Ishikawa (cell line): Measurements from ENCODE around the gene TMEFF2.

Experiments
- CEBPB ChIP-seq: IDR thresholded peaks from 2 replicates; pipeline ENCODE4 v1.6.1; 2012
- RAD21 ChIP-seq: IDR thresholded peaks from 2 replicates; pipeline ENCODE4 v1.6.1; 2012; ENCODE audit warnings: low read depth
- YY1 ChIP-seq: IDR thresholded peaks from 2 replicates; pipeline ENCODE4 v1.6.1; 2012; ENCODE audit warnings: low read depth
- TF ChIP-seq, protein P1 (sequence below): IDR thresholded peaks from 2 replicates; pipeline ENCODE4 v1.6.1; 2012; ENCODE audit warnings: low read depth, mild to moderate bottlenecking

DNA sequence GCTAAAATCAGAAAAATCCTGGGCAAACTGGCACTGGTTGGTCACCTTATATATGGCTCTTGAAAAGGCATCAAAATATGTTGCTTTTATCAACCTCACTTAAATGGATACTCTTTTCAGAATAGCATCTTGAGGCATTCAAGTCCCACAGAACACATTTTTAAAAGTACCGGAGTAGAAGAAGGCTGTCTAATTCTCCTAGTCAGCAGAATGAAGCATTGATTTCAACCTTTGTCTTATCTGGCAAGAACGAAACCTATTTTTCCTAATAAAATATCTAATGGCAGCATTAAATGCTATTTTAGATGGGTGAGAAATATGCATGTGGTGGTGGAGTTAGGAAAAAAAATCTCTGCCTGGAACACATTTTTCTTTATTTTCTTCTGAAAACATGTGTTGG is 27.8 kb downstream of the TMEFF2 start:
- no peak for TF ChIP-seq YY1
- TF ChIP-seq, protein P1, sequence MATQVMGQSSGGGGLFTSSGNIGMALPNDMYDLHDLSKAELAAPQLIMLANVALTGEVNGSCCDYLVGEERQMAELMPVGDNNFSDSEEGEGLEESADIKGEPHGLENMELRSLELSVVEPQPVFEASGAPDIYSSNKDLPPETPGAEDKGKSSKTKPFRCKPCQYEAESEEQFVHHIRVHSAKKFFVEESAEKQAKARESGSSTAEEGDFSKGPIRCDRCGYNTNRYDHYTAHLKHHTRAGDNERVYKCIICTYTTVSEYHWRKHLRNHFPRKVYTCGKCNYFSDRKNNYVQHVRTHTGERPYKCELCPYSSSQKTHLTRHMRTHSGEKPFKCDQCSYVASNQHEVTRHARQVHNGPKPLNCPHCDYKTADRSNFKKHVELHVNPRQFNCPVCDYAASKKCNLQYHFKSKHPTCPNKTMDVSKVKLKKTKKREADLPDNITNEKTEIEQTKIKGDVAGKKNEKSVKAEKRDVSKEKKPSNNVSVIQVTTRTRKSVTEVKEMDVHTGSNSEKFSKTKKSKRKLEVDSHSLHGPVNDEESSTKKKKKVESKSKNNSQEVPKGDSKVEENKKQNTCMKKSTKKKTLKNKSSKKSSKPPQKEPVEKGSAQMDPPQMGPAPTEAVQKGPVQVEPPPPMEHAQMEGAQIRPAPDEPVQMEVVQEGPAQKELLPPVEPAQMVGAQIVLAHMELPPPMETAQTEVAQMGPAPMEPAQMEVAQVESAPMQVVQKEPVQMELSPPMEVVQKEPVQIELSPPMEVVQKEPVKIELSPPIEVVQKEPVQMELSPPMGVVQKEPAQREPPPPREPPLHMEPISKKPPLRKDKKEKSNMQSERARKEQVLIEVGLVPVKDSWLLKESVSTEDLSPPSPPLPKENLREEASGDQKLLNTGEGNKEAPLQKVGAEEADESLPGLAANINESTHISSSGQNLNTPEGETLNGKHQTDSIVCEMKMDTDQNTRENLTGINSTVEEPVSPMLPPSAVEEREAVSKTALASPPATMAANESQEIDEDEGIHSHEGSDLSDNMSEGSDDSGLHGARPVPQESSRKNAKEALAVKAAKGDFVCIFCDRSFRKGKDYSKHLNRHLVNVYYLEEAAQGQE: no peak
- no peak for TF ChIP-seq CEBPB
- TF ChIP-seq RAD21: no peak
